Neural cell (in vitro differentiated cells): ENCODE results near the gene SLC17A5.
"Not testable (repeated sequence)": the region's sequence is repeated elsewhere in the genome, so short reads cannot be mapped to it uniquely, and the experiment has no call there.

ENCODE experiments used
- CTCF ChIP-seq: fragments of 450-650 bp; IDR thresholded peaks from 2 replicates; pipeline ENCODE4 v1.5.1; 2014; ENCODE audit warnings: antibody characterized with exemption, mild to moderate bottlenecking, moderate library complexity; ENCODE audit not compliant: poor library complexity, severe bottlenecking
- EP300 ChIP-seq: fragments of 450-650 bp; conservative IDR thresholded peaks from 2 replicates; pipeline ENCODE4 v1.6.1; 2014; ENCODE audit warnings: antibody characterized with exemption, mild to moderate bottlenecking, moderate library complexity; ENCODE audit not compliant: poor library complexity, severe bottlenecking
- EZH2 ChIP-seq: fragments of 200-600, 300-800 bp; shearing (Covaris generic), sonication (generic); IDR thresholded peaks from 2 replicates; pipeline ENCODE4 v1.6.1; 2014; ENCODE audit warnings: antibody characterized with exemption, low read length, borderline replicate concordance, mild to moderate bottlenecking; ENCODE audit not compliant: insufficient read depth, poor library complexity, severe bottlenecking
- POLR2AphosphoS5 ChIP-seq: IDR thresholded peaks from 2 replicates; pipeline ENCODE4 v1.6.1; 2012
- RAD21 ChIP-seq: fragments of 450-650 bp; conservative IDR thresholded peaks from 2 replicates; pipeline ENCODE4 v1.6.1; 2014; ENCODE audit warnings: antibody characterized with exemption, mild to moderate bottlenecking, moderate library complexity
- SMC3 ChIP-seq: fragments of 450-650 bp; conservative IDR thresholded peaks from 2 replicates; pipeline ENCODE4 v1.6.1; 2014; ENCODE audit warnings: antibody characterized with exemption, mild to moderate bottlenecking, moderate library complexity; ENCODE audit not compliant: poor library complexity
- TAF1 ChIP-seq: IDR thresholded peaks from 2 replicates; pipeline ENCODE4 v1.6.1; 2012; ENCODE audit warnings: low read depth
- TF ChIP-seq, protein P1 (sequence below): IDR thresholded peaks from 2 replicates; pipeline ENCODE4 v1.6.1; 2012; ENCODE audit warnings: borderline replicate concordance

- TF ChIP-seq, protein P1, sequence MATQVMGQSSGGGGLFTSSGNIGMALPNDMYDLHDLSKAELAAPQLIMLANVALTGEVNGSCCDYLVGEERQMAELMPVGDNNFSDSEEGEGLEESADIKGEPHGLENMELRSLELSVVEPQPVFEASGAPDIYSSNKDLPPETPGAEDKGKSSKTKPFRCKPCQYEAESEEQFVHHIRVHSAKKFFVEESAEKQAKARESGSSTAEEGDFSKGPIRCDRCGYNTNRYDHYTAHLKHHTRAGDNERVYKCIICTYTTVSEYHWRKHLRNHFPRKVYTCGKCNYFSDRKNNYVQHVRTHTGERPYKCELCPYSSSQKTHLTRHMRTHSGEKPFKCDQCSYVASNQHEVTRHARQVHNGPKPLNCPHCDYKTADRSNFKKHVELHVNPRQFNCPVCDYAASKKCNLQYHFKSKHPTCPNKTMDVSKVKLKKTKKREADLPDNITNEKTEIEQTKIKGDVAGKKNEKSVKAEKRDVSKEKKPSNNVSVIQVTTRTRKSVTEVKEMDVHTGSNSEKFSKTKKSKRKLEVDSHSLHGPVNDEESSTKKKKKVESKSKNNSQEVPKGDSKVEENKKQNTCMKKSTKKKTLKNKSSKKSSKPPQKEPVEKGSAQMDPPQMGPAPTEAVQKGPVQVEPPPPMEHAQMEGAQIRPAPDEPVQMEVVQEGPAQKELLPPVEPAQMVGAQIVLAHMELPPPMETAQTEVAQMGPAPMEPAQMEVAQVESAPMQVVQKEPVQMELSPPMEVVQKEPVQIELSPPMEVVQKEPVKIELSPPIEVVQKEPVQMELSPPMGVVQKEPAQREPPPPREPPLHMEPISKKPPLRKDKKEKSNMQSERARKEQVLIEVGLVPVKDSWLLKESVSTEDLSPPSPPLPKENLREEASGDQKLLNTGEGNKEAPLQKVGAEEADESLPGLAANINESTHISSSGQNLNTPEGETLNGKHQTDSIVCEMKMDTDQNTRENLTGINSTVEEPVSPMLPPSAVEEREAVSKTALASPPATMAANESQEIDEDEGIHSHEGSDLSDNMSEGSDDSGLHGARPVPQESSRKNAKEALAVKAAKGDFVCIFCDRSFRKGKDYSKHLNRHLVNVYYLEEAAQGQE: not testable (repeated sequence)
- not testable (repeated sequence) for TF ChIP-seq POLR2AphosphoS5, RAD21, CTCF, SMC3, EZH2, EP300, TAF1
Measured at GRCh38 chr6:73683574-73683973, 29.8 kb upstream of the SLC17A5 start.
